Activated T-cell treated with anti-CD3 and anti-CD28 coated beads, Interleukin-2, amount 50 U/mL, for 48 hours (primary cell): ENCODE results near the gene SPRR2B.
"Not testable (repeated sequence)": the region's sequence is repeated elsewhere in the genome, so short reads cannot be mapped to it uniquely, and the experiment has no call there.

Source experiments
- DNase-seq, 2 experiments: peaks; one replicate each; pipeline ENCODE4 v3.0.0-alpha.2; 2020

Gene SPRR2B

GRCh38 chr1:153071511-153071910 lies at the start of gene SPRR2B:
Gene SPRR2B (minus strand): TSS chr1:153071611. CDS start chr1:153070839, 772 bp downstream.
- DNase-seq = no peak

GRCh38 chr1:153120945-153121344 lies 49.5 kb upstream of the SPRR2B start:
- no peak for DNase-seq

- DNase-seq = no peak
Measured at GRCh38 chr1:153119491-153119971, 48.1 kb upstream of the SPRR2B start.

- DNase-seq = not testable (repeated sequence)
Measured at GRCh38 chr1:153115264-153115663, 43.9 kb upstream of the SPRR2B start.

GRCh38 chr1:153113416-153113815 lies 42.0 kb upstream of the SPRR2B start, which contains the start of gene SPRR2F:
Gene SPRR2F (minus strand): TSS chr1:153113516. CDS start chr1:153112733, 783 bp downstream.
- DNase-seq = no peak

GRCh38 chr1:153112454-153112853 lies 41.0 kb upstream of the SPRR2B start:
- DNase-seq = not testable (repeated sequence)

GRCh38 chr1:153100245-153100644 lies 28.8 kb upstream of the SPRR2B start:
- no peak for DNase-seq

GRCh38 chr1:153099461-153100045 lies 28.1 kb upstream of the SPRR2B start:
- DNase-seq = no peak

- DNase-seq = no peak
Measured at GRCh38 chr1:153095764-153096163, 24.4 kb upstream of the SPRR2B start.

GRCh38 chr1:153094426-153094825 lies 23.0 kb upstream of the SPRR2B start, which contains the start of gene SPRR2E:
Gene SPRR2E (minus strand): TSS chr1:153094526. CDS start chr1:153093751, 775 bp downstream.
- no peak for DNase-seq

GRCh38 chr1:153087652-153088051 lies 16.2 kb upstream of the SPRR2B start:
- DNase-seq = no peak

GRCh38 chr1:153081736-153082135 lies 10.3 kb upstream of the SPRR2B start:
- no peak for DNase-seq

GRCh38 chr1:153072806-153073726 lies 1.7 kb upstream of the SPRR2B start:
- no peak for DNase-seq

GRCh38 chr1:153070243-153070642 lies 1.2 kb downstream of the SPRR2B start:
- no peak for DNase-seq

- DNase-seq = no peak
Measured at GRCh38 chr1:153058826-153059784, 12.3 kb downstream of the SPRR2B start.

- DNase-seq = no peak
Measured at GRCh38 chr1:153058154-153058553, 13.3 kb downstream of the SPRR2B start.

- DNase-seq = no peak
Measured at GRCh38 chr1:153057375-153057774, 14.0 kb downstream of the SPRR2B start, which contains the start of gene SPRR2A. Gene SPRR2A (minus strand): TSS chr1:153057512. CDS start chr1:153056735, 777 bp downstream.

- not testable (repeated sequence) for DNase-seq
Measured at GRCh38 chr1:153056111-153056510, 15.3 kb downstream of the SPRR2B start.

GRCh38 chr1:153049211-153049610 lies 22.2 kb downstream of the SPRR2B start:
- DNase-seq = no peak

GRCh38 chr1:153040950-153041631 lies 30.3 kb downstream of the SPRR2B start, which contains the start of gene SPRR2D:
Gene SPRR2D (minus strand): TSS chr1:153041120. CDS start chr1:153040346, 774 bp downstream.
- no peak for DNase-seq

GRCh38 chr1:153035211-153035610 lies 36.2 kb downstream of the SPRR2B start:
- DNase-seq = no peak
